MG63 (cell line): Measurements from ENCODE around the gene CLSTN1. TPM values are rescaled to one million over a fixed set of nuclear protein-coding genes. Genes with fewer than 3 reads are reported as not detected.

Experiments used
- total RNA-seq: library from RNA; depleted of rRNA; stranded (reverse); fragments of >200 nt; shearing (Covaris generic); gene quantifications from 2 replicates; pipeline ENCODE4 v1.2.3, GENCODE V29; 2014; ENCODE audit warnings: low replicate concordance; rRNA removed

CLSTN1 gene
- total RNA-seq, 1 experiment from 2014 or later, result 43.6 TPM

Other genes starting within 250 kb of the CLSTN1 start
- gene TMEM201, start 235.1 kb downstream of the CLSTN1 start, total RNA-seq, result 5.7 and 8.8 TPM in 2 replicates
- gene PIK3CD, start 172.2 kb downstream of the CLSTN1 start, total RNA-seq, result 0.47 and 2.9 TPM in 2 replicates
- 18.0 and 21.5 TPM in 2 replicates for gene CTNNBIP1, start 86.3 kb upstream of the CLSTN1 start, total RNA-seq
- gene LZIC, start 119.4 kb upstream of the CLSTN1 start, total RNA-seq, result 40.3 and 47.6 TPM in 2 replicates
- 6.5 and 10.1 TPM in 2 replicates for gene NMNAT1, start 119.5 kb upstream of the CLSTN1 start, total RNA-seq
- 0.57 TPM in 1 of 2 replicates, not detected in the other for gene RBP7, start 173.3 kb upstream of the CLSTN1 start, total RNA-seq
- 13.5 and 15.0 TPM in 2 replicates for gene UBE4B, start 209.0 kb upstream of the CLSTN1 start, total RNA-seq